CD4-positive, alpha-beta T cell treated with Interleukin-15 for 1 hour (primary cell): ENCODE data around the gene PHAF1.

ENCODE experiments used
- DNase-seq: peaks from one replicate; pipeline ENCODE4 v3.0.0-alpha.2; 2020

Gene PHAF1

DNA sequence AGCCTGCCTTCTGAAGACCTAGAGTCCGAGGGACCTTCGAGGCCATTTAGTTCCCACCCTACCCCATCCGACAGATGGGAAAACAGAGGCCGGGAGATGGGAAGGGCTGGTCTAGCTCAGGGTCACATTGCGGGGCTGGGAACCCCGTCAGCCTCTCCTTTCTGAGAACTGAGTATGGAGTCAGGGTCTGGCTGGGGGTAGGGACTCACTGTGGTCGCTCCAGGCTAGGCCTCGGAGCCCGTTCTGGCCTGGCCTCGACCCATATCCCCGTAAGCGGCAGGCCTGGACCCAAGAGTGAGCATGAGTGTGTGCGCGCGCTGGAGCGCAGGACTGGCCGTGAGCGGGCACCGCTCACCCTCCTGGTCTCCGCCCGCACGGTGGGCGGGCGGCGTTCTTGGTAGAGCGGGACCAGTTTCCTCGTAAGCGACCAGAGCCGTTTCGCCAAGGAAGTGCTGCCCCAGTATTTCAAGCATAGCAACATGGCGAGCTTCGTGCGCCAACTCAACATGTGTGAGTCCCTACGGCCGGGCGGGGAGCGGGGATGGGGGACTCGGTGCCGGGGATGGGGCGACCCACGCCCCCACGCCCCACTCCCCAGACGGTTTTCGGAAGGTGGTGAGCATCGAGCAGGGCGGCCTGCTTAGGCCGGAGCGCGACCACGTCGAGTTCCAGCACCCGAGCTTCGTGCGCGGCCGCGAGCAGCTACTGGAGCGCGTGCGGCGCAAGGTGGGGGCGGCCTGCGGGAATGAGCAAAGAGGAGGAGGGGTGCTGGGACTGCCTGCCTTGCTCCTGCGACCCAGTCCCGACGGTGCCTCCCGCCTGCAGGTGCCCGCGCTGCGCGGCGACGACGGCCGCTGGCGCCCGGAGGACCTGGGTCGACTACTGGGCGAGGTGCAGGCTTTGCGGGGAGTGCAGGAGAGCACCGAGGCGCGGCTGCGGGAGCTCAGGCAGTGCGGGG lies 55.7 kb downstream of the PHAF1 start:
- no peak for DNase-seq

GRCh38 chr16:67166110-67166547 lies 56.4 kb downstream of the PHAF1 start:
- no peak for DNase-seq

DNA sequence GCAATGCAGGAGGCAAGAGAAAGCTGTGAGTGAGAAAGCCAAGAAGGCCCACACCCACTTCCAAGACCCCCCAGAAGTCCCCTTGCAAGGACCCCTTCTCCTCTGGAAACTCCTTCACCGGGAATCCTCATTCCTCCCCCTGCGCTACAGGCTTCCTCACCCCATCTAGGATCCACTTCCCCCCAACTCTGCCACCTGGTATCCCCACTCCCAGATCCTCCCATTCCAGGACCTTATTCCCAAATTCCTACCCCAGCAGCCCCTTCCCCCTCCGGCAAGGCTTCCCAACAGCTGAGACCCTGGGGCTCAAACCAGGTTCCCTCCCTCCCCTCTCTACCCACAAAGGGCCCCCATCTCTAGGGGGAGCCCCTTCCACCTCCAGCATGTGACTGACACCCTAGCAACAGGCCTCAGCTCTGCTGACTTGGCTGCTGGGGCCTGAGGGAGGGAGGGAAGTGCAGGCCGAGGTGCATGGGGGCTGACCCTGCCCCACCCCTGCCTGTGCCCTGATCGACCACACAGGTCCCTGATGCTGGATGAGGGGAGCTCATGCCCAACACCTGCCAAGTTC lies 56.9 kb downstream of the PHAF1 start:
- no peak for DNase-seq

DNA sequence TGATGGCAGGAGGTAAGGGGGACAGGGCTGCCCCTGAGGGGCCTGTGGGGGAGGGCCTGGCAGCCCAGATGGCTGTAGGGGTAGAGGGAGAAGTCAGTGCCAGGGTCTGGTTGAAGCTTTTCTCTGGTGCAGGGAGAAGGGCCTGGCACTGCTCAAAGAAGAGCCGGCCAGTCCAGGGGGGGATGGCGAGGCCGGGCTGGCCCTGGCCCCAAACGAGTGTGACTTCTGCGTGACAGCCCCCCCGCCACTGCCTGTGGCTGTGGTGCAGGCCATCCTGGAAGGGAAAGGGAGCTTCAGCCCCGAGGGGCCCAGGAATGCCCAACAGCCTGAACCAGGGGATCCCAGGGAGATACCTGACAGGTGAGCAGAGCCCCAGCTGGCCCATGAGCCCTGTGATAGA lies 57.8 kb downstream of the PHAF1 start:
- no peak for DNase-seq

- no peak for DNase-seq
Observed at GRCh38 chr16:67169011-67169451, 59.3 kb downstream of the PHAF1 start.

- DNase-seq, result no peak
Observed at GRCh38 chr16:67169642-67170167, 60.0 kb downstream of the PHAF1 start.

DNA sequence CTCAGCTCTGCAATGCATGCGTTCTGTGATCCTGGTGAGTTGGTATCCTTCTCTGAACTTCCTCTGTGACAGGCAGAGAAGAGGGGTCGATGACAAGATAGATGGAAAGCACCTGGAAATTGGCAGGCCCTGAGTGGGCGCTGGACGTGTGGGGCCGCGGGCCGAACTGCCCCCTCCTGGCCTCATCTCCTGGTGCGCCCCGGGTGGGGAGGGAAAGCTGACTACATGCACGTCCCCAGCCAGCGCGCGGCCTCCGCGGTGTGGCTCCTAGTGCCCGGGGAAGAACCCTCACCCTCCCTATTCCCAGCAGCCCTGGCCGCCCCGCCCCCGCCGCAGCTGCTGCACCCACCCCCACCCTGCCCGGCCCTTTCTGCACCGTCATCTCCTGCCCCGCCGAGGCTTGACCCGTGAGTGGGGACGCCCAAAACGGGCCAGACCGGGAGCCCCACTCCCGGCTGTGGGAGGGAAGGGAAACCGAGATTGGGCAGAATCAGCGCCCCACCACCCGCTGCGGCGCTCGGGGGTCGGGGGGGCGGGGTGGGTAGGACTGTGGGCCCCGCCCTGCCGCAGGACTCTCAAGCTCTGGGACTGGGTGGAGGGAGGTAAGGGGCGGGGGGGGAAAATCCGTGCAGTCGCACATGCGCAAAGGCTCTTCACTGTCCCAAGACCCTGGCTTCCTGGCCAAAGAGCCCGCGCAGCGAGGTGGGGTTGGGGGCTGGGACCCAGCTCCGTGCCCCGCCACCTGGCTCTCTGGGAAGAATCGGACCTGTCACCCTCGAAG lies 60.6 kb downstream of the PHAF1 start, which contains the start of gene NOL3:
NOL3 (plus strand) TSS at position 371 of the 781 bp plus-strand sequence.
- peak; percentile 43 for DNase-seq

GRCh38 chr16:67170949-67171649 lies 61.4 kb downstream of the PHAF1 start:
- no peak for DNase-seq

DNA sequence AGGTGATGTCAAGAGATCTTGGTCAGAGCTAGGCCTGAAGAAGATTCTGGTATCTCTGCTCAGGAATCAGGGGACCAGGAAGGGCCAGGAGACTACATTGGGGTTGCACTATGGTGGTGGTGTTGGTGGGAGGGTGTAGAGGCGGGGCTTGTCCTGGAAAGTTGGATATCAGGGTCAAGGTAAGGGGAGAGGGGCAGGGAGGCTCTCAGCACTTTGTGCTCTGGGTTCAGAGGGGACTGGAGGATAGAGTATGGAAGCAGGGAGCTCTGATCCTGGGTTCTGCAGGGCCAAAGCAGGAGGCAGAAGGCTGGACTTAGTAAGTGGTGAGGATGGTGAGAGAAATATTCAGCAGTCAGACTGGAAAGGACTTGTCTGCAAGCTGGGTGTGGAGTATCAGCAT lies 63.6 kb downstream of the PHAF1 start:
- DNase-seq, result no peak

DNA sequence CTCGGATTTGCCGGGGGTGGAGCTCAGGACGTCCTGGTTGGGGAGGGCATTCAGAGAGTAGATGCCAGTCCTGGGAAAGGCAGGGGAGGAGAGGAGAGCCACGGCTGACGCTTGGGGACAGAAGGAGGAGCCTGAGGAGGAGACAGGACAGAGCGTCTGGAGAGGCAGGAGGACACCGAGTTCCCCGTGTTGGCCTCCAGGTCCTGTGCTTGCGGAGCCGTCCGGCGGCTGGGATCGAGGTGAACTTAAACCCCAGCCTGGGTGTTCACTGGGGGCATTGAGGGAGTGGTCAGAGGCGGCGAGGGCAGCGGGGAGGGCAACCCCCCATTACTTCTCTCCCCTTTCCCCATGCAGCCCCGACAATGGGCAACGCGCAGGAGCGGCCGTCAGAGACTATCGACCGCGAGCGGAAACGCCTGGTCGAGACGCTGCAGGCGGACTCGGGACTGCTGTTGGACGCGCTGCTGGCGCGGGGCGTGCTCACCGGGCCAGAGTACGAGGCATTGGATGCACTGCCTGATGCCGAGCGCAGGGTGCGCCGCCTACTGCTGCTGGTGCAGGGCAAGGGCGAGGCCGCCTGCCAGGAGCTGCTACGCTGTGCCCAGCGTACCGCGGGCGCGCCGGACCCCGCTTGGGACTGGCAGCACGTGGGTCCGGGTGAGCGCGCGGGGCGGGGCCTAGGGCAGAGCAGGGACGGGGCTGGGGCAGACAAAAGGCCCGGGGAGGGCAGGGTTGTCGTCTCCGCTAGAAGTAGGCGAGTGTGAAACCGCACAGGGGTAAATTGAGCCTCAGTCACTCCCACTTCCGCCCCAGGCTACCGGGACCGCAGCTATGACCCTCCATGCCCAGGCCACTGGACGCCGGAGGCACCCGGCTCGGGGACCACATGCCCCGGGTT lies 64.3 kb downstream of the PHAF1 start:
- DNase-seq, result peak; percentile 73

GRCh38 chr16:67174706-67175231 lies 65.0 kb downstream of the PHAF1 start:
- no peak for DNase-seq

- no peak for DNase-seq
Observed at GRCh38 chr16:67176662-67177061, 66.9 kb downstream of the PHAF1 start.

DNA sequence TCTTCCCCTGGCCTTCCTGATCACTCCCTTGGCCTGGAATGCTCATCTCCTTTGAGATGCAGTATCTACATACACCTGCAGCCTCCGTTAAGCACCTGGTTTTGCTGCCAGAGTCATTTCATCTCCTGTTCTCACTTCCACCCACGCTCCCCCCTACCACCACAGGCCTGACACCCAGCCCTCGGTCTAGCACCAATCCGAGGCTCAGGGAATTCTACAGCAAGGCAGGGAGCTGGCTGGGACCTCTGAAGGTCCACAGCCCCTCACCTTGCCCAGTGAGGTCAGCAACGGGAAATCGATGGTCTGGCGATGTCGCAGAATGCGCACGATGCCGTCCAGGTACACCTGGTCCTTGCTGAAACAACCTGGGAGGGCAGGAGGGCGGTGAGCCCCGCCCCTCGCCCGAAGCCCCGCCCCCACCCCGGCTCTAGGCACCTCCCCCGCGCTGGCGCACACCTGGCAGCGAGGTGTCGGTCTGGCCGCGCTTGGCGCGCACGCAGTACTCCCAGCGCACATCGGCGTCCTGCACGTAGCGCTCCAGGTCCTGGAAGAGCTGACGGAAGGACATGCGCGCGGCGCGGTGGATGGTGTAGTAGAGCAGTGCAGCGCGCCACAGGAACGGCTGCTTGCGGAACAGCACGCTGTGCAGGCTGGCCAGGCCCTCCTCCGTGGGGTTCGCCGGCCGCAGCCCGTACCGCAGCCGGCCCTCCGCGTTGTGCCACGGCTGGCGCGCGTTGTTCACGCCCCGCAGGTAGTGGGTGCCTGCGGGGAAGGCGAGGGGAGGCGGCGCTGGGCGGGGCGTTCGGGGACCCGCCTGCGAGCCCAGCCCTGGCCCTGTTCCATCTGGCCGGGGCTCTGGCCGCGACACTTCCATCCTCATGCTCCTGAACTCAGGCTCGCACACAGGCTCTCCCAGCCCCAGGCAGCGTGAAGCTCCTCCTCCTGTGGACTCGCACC lies 68.3 kb downstream of the PHAF1 start:
- peak; percentile 63 for DNase-seq

DNA sequence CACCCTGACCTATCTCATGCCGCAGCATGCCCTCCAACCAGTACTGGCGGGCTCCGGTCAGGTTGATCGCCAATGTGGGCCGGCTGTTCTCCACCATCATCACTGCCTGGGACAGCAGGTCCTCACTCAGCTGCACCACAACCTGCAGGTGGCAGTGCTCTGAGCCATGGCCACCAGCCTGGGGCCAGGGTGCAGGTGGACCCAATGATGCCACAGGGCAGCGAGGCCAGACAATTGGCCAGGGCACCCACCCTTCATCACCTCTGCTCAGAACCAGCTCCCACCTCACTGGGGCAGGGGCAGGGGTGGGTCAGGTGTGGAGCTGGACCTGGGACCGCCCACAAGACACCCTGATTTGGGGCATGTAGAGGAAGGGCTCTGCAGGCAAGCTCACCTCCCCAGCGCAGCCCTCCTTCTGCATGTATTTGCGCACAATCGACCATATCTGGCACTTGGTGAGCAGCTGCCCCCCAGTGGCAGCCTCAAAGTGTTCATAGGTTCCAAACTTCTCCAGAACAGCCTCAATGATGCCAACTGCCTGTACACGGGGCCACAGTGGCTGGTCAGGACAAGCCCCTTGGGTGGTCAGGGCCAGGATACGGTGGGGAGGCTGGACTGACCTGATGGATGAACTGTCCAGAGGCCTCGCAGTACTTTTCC lies 69.8 kb downstream of the PHAF1 start:
- no peak for DNase-seq

DNA sequence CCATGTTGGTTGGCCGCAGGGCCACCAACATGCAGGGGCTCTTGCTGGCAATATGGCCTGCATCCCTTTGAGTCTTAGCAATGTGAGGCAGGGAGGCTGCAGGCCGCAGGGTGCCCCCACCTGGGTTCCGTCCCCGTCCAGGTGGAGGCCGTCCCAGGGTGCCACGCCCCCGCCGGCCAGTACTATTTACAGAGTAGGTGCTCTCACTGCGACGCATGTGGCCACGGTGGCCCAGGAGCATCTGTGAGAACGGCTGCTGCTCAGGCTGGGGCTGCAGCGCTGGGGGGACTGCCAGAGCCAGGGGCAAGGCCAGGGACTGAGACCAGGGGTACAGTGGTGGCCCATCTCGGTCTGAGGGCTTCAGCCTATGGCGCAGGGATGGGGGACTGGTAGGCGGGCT lies 70.4 kb downstream of the PHAF1 start:
- no peak for DNase-seq

GRCh38 chr16:67181346-67181745 lies 71.6 kb downstream of the PHAF1 start:
- DNase-seq, result no peak

- DNase-seq, result no peak
Observed at GRCh38 chr16:67182288-67182687, 72.5 kb downstream of the PHAF1 start.

- no peak for DNase-seq
Observed at GRCh38 chr16:67183284-67183626, 73.5 kb downstream of the PHAF1 start.
